Loucy (cell line): ENCODE data around the gene PSME4.

Experiments
- H2AFZ ChIP-seq: fragments of 200-600 bp; sonication (generic); 2 replicates; pipeline ENCODE4 v1.6.0; 2016; ENCODE audit warnings: antibody characterized with exemption, mild to moderate bottlenecking, low read length, moderate library complexity
- H3F3A ChIP-seq: fragments of 200-600 bp; 2 replicates; pipeline ENCODE4 v1.6.0; 2016; ENCODE audit warnings: antibody characterized with exemption, low read depth, mild to moderate bottlenecking
- H3K27me3 ChIP-seq: fragments of 200-600 bp; sonication (generic); 2 replicates; pipeline ENCODE4 v1.6.1; 2014; ENCODE audit warnings: low read length, mild to moderate bottlenecking; ENCODE audit not compliant: insufficient read depth, poor library complexity, severe bottlenecking
- H3K36me3 ChIP-seq: fragments of 200-600 bp; sonication (generic); 2 replicates; pipeline ENCODE4 v1.6.1; 2016; ENCODE audit warnings: low read length; ENCODE audit not compliant: insufficient read depth
- H3K4me1 ChIP-seq: fragments of 200-600 bp; sonication (generic); 2 replicates; pipeline ENCODE4 v1.5.1; 2014; ENCODE audit warnings: low read length, mild to moderate bottlenecking; ENCODE audit not compliant: insufficient read depth, poor library complexity, severe bottlenecking
- H3K4me2 ChIP-seq: fragments of 200-600 bp; sonication (generic); 2 replicates; pipeline ENCODE4 v1.6.0; 2014; ENCODE audit warnings: antibody characterized with exemption, low read length, low read depth, mild to moderate bottlenecking; ENCODE audit not compliant: poor library complexity, severe bottlenecking
- H3K4me3 ChIP-seq: fragments of 200-600 bp; sonication (generic); 2 replicates; pipeline ENCODE4 v1.5.1; 2014; ENCODE audit warnings: low read length, mild to moderate bottlenecking, mixed read lengths; ENCODE audit not compliant: poor library complexity, severe bottlenecking
- H3K79me2 ChIP-seq: fragments of 200-600 bp; sonication (generic); 2 replicates; pipeline ENCODE4 v1.6.1; 2014; ENCODE audit warnings: low read length; ENCODE audit not compliant: insufficient read depth
- H3K9ac ChIP-seq: fragments of 200-600 bp; sonication (generic); 2 replicates; pipeline ENCODE4 v1.6.0; 2014; ENCODE audit warnings: mild to moderate bottlenecking, low read depth, low read length, moderate library complexity; ENCODE audit not compliant: poor library complexity, severe bottlenecking
- H3K9me2 ChIP-seq: fragments of 200-600 bp; sonication (generic); replicated peaks from 2 replicates; pipeline ENCODE4 v1.6.1; 2016; ENCODE audit warnings: low read depth, low read length, mixed read lengths
- H3K9me3 ChIP-seq: fragments of 200-600 bp; sonication (generic); 2 replicates; pipeline ENCODE4 v1.6.1; 2014; ENCODE audit warnings: mild to moderate bottlenecking, antibody characterized with exemption, low read length, low read depth; ENCODE audit not compliant: insufficient read depth
- H4K20me1 ChIP-seq: fragments of 200-600 bp; sonication (generic); 2 replicates; pipeline ENCODE4 v1.6.0; 2014; ENCODE audit warnings: antibody characterized with exemption, low read length, mild to moderate bottlenecking; ENCODE audit not compliant: insufficient read depth, poor library complexity, severe bottlenecking
- CTCF ChIP-seq: fragments of 200-600 bp; sonication (generic); conservative IDR thresholded peaks from 2 replicates; pipeline ENCODE4 v1.5.1; 2014; ENCODE audit warnings: mild to moderate bottlenecking, antibody characterized with exemption, low read length
- EZH2phosphoT487 ChIP-seq: fragments of 200-600 bp; IDR thresholded peaks from 2 replicates; pipeline ENCODE4 v1.6.1; 2018; ENCODE audit warnings: antibody characterized with exemption, mild to moderate bottlenecking, moderate library complexity, borderline replicate concordance

PSME4 gene

GRCh38 chr2:53865962-53866361, 104.8 kb downstream of the PSME4 start:
- Histone ChIP-seq H3K36me3 (peaks cover 47% of the 10 kb centered on the region; the same call in 1 of the 2 replicates), H3K27me3 (no peaks in the 10 kb centered on the region)

GRCh38 chr2:53865264-53865663, 105.5 kb downstream of the PSME4 start:
- no peak for TF ChIP-seq EZH2phosphoT487
- TF ChIP-seq CTCF = no peak
- Histone ChIP-seq H3K79me2 (no peaks in the 10 kb centered on the region), H2AFZ (no peak overlapping the region), H4K20me1 (no peaks in the 10 kb centered on the region), H3K9me3 (no peaks in the 10 kb centered on the region), H3K4me1 (no peaks in the 10 kb centered on the region), H3K36me3 (peaks cover 47% of the 10 kb centered on the region; the same call in 1 of the 2 replicates), H3K9ac (no peak overlapping the region), H3K4me2 (no peak overlapping the region), H3K4me3 (no peak overlapping the region), H3K27me3 (no peaks in the 10 kb centered on the region), H3F3A (no peaks in the 10 kb centered on the region), H3K9me2 (no peaks in the 10 kb centered on the region)

More at GRCh38 chr2:53865962-53866361, 104.8 kb downstream of the PSME4 start:
- H3K4me3 ChIP-seq = no peak overlapping the region
- no peak overlapping the region for H2AFZ ChIP-seq
- H3K9ac ChIP-seq = no peak overlapping the region
- no peaks in the 10 kb centered on the region for H3K79me2 ChIP-seq
- no peak for TF ChIP-seq CTCF
- no peak for TF ChIP-seq EZH2phosphoT487
- H3K4me1 ChIP-seq = no peaks in the 10 kb centered on the region
- H3K9me3 ChIP-seq = no peaks in the 10 kb centered on the region
- no peaks in the 10 kb centered on the region for H3F3A ChIP-seq
- no peak overlapping the region for H3K4me2 ChIP-seq
- no peaks in the 10 kb centered on the region for H4K20me1 ChIP-seq
- H3K9me2 ChIP-seq = no peaks in the 10 kb centered on the region

GRCh38 chr2:53863538-53864227, 107.1 kb downstream of the PSME4 start:
- TF ChIP-seq EZH2phosphoT487 (no peak), CTCF (no peak)
- H4K20me1 ChIP-seq = no peaks in the 10 kb centered on the region
- no peak overlapping the region for H3K4me3 ChIP-seq
- H3K79me2 ChIP-seq = no peaks in the 10 kb centered on the region
- H2AFZ ChIP-seq = no peak overlapping the region
- H3K9ac ChIP-seq = no peak overlapping the region
- no peaks in the 10 kb centered on the region for H3K4me1 ChIP-seq
- peaks cover 34% of the 10 kb centered on the region; the same call in 1 of the 2 replicates for H3K36me3 ChIP-seq
- no peaks in the 10 kb centered on the region for H3K9me3 ChIP-seq
- H3K27me3 ChIP-seq = no peaks in the 10 kb centered on the region
- H3F3A ChIP-seq = no peaks in the 10 kb centered on the region
- H3K9me2 ChIP-seq = no peaks in the 10 kb centered on the region
- no peak overlapping the region for H3K4me2 ChIP-seq
